22Rv1 (cell line): ENCODE results near the gene TET3.

Source experiments
- ZFX ChIP-seq: fragments of 450-650 bp; IDR thresholded peaks from 2 replicates; pipeline ENCODE4 v1.6.1; 2017; ENCODE audit warnings: antibody characterized with exemption, borderline replicate concordance
- TF ChIP-seq, protein P1 (sequence below): fragments of 450-650 bp; IDR thresholded peaks from 2 replicates; pipeline ENCODE4 v1.5.1; 2017; ENCODE audit warnings: mild to moderate bottlenecking

DNA sequence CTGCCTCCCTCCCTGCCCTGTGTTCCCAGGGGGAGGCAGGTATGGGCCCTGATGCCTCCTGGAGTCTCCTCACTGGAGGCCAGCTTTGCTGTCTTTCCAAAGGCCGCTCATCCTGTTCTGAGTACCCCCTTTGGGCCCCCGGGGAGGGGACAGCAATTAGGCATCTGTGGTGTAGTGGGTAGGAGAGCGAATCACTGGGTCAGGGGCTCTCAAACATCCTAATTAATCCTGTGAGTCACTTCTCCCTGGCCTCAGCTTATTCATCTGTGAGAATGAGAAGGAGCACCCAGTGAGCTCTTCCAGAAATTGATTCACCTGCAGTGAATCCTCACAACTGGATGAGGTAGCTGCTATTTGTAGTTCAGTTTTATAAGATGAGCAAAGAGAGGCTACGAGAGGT lies 16.4 kb downstream of the TET3 start:
- TF ChIP-seq, protein P1, sequence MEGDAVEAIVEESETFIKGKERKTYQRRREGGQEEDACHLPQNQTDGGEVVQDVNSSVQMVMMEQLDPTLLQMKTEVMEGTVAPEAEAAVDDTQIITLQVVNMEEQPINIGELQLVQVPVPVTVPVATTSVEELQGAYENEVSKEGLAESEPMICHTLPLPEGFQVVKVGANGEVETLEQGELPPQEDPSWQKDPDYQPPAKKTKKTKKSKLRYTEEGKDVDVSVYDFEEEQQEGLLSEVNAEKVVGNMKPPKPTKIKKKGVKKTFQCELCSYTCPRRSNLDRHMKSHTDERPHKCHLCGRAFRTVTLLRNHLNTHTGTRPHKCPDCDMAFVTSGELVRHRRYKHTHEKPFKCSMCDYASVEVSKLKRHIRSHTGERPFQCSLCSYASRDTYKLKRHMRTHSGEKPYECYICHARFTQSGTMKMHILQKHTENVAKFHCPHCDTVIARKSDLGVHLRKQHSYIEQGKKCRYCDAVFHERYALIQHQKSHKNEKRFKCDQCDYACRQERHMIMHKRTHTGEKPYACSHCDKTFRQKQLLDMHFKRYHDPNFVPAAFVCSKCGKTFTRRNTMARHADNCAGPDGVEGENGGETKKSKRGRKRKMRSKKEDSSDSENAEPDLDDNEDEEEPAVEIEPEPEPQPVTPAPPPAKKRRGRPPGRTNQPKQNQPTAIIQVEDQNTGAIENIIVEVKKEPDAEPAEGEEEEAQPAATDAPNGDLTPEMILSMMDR, result no peak
- no peak for TF ChIP-seq ZFX
